Measurements from ENCODE around the gene RSPH4A.
"Not testable (repeated sequence)": the region's sequence is repeated elsewhere in the genome, so short reads cannot be mapped to it uniquely, and the experiment has no call there.

RSPH4A gene

DNA sequence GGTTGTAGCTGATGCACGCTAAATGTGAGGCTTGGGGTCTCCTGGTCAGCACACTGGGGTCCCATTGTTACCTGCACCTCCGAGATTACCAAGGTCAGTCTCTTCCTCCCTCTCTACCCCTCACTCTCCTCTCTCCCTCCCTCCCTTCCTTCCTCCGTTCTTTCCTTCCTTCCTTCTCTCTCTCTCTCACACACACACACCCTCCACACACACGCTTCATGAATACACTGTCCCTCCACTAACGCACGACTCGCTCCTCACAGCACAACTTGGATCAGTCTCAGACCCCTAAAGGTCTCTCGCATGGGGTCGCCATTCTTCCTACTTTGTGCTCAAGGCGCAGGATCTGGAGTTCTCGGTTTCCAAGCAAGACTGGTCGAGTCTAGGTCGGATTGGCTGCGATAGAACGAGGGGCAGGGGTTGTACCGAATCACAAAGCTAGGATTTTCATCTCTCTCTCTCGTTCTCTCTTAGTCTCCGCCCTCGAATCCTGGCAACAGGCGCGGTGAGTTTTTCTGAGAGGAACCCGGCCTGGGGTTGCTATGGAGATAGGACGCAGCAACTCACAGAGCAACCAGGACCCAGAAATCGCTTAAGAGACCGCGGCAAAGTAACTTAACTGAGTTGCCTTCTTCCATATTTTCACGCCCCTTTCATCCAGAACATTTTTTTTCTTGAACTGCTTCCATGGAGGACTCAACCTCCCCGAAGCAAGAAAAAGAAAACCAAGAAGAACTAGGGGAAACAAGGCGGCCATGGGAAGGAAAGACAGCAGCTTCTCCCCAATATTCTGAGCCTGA lies at the start of gene RSPH4A:
Gene RSPH4A (plus strand): TSS at position 543 of the 800 bp plus-strand sequence. CDS start 145 bp downstream, at position 688.
- DNase-seq (ENCODE audit: low read depth) = peak; percentile 97

DNA sequence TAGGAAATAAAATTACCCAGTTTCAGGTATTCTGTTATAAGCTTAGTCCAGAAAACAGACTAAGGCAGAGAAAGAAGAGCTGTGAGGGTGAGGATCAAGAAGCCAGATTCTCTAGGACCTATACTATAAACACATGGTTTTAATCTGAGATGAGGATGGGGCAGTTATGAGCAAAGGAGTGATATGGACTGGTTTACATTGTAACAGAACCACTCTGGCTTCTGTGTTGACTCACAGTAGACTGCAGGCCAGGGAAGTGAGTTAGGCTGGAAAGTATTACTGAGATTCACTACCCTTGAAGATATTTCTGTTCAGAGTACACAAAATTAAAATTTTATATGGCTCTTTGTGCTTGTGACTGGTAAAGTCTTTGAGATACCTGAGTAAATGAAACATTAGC lies 48.2 kb upstream of the RSPH4A start:
- no peak for DNase-seq (ENCODE audit: low read depth)

DNA sequence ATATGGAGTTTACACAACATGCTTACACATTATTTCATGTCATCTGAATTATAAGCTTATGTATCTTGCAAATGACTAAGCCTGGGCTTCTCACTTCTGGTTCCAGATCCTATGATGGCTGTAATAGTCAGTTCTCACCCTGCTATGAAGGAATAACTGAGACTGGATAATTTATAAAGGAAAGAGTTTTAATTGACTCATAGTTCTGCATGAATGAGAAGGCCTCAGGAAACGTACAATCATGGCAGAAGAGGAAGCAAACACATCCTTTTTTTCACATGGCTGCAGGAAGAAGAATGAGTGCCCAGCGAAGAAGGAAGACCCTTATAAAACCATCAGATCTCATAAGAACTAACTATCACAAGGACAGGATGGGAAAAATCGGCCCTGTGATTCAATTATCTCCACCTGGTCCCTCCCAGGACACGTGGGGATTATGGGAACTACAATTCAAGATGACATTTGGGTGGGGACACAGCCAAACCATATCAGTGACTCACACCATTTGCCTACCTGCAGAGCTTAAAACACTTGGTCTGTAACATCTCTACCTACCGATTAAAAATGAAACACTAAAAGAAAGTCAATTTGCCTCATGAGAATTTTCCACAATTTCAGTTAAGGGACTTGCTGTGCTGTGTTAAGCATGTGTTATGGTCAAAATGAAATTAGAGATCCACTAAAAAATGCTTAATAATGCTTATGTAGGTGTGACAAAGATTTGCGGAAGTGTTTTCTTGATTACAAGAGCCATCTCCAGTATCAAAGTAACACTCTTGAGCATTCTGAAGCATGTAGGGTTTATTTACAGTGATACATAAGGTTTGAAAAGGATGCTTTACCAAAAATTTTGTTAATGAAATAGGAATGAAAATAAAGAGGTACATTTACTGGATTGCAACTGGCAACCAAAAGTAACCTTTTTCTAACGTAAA lies 47.2 kb upstream of the RSPH4A start:
- DNase-seq (ENCODE audit: low read depth) = no peak

DNA sequence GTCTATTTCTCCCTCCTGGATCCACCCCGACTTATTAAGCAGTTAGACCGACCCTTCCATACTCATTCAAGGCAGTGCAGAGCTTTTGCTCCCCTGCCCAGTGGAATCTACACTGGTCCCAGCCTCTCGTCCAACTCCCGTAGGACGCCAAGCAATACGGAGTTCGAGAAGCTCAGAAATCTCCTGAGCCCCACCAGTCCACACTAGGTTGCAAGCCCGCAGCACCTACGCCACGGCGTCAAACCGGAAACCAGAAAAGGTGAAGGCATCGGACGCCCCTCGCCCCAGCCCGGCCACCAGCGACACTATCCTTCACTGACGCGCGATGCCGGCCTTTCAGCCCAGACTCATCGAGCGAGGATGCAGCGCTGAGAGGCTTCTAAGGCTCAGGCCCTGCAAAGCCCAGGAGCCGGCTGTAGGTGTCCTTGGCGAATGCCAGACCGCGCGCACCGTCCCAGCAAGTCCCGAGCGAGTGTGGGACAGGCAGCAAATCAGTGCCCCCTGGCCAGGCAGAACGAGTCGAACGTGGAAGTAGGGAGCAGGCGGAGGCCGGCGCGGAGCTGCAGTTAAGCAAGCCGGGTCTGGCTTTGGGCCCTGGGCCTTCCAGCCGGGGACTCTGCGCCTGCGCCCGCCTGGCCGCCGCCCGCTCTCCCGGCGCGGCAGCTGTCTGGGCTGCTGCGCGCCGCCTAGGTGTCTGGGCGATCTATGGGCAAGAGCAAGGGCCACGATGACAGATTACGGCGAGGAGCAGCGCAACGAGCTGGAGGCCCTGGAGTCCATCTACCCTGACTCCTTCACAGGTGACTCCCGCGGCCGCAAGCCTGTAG lies 45.2 kb upstream of the RSPH4A start, which contains the start of gene RWDD1:
Gene RWDD1 (plus strand): TSS at position 649 of the 827 bp plus-strand sequence. CDS start 79 bp downstream, at position 728.
- peak; percentile 99 for DNase-seq (ENCODE audit: low read depth)

DNA sequence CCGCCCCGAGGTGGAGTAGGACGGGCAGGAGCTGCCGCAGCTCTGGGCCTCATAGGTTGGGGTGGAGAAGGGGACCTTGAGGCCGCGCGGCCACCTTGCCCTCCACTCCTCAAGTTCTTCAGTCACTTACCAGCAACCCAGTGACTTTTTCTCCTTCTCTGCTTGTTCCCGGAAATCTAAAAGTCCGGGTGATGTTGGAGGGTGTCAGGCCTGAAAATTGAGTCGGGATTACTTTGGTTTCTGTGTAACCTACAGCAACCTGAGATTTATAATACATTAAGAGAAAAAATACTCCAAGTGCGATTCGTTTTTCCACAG lies 44.6 kb upstream of the RSPH4A start:
- no peak for DNase-seq (ENCODE audit: low read depth)

DNA sequence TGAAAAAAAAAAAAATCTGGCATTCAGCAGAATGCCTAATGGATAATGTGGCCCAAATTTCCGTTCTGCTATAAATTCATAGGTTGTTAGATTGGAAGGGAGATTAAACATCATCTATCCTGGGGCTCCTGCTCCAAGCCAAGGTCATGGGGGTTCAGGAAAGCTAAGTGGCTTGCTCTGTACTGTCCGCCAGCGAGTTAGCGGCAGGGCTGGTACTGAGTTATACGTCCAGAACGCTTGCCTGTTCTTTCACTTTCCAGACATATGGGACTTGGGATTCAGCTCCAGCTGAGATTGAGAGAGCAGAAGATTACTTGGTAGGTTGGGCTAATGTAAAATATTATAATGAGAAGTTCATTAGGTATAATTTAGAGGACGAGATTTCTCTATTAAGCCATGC lies 44.1 kb upstream of the RSPH4A start:
- peak; percentile 61 for DNase-seq (ENCODE audit: low read depth)

DNA sequence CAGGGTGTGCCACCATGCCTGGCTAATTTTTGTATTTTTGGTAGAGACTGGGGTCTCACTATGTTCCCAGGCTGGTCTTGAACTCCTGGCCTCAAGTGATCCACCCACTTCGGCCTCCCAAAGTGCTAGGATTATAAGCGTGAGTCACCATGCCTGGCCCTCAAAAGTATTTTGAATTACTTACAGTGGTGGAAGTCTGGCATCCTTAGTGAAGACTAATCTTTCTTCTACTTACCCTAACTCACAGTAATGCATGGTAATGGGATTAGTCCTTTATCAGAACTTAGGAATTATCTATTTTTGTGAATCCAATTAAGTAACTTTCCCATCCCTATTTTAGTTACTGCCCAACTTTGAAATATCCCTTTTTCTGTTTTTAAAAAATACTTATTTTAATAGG lies 41.1 kb upstream of the RSPH4A start:
- DNase-seq (ENCODE audit: low read depth) = no peak

DNA sequence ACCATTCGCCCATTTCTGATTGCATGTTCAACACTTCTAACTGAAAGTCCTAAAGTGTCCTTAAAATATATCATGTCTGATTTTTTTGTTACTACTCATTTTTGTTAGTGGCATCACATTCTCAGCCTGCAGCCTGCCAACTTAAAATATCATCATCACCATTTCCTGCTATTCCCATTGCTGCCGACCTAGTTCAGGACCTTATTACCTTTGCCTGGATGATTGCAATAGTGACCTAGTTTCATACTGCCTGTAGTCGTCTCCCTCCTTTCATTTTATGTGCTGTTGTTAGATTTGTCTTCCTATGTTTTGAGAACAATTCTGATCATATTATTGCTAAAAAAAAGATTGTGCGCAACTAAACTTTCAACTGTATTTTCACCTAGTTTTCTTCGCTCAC lies 38.8 kb upstream of the RSPH4A start:
- DNase-seq (ENCODE audit: low read depth) = no peak

DNA sequence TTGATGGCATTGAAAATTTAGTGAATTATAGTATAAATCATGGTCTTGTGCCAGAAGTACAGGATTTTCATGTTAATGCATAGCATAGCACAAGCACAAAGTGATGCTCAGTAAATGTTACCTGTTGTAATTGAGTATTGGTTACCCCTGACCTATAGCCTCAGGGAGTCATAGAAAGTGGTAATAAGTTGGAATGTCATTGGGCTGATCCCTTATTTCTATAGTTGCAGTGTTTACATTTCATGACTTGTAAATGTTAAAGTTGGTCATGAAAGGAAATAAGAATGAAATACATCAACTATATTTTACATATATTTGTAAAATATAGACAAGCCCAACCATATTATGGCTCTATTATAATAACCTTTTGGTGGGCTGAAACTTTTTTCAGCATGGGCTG lies 37.9 kb upstream of the RSPH4A start:
- DNase-seq (ENCODE audit: low read depth) = no peak

DNA sequence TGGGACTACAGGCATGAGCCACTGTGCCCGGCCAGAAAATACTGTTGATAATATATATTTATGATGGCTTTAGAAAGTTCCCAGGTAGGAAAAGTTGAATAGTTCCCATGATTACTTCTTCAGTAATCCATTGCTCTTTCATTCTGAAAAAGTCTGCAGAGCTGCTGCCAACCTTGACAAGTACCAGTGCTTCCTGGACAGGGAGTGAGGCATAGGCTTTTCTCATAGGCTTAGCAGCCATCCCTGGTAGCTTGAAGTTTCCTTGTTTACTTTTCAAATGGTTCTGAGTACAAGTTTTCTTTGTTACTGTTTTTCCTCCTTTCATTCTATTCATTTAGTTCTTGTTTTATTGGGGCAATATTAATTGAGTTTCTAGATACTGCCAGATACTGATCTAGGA lies 37.1 kb upstream of the RSPH4A start:
- no peak for DNase-seq (ENCODE audit: low read depth)

DNA sequence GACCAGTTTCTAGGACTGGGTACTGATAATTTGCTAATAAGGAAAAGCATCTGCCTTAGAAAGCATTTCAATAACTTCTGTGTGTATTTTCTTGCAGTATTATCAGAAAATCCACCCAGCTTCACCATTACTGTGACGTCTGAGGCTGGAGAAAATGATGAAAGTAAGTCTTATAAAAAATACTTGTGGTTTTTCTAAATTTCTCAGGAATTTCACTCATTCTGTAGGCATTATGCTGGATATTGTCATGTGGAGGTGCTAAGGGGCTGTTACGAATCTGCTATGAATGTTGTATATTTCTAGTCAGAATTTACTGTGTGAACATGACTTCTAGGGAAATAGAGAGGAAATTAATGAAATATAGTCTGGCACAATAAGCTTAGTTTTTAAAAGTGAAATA lies 36.1 kb upstream of the RSPH4A start:
- peak; percentile 50 for DNase-seq (ENCODE audit: low read depth)

DNA sequence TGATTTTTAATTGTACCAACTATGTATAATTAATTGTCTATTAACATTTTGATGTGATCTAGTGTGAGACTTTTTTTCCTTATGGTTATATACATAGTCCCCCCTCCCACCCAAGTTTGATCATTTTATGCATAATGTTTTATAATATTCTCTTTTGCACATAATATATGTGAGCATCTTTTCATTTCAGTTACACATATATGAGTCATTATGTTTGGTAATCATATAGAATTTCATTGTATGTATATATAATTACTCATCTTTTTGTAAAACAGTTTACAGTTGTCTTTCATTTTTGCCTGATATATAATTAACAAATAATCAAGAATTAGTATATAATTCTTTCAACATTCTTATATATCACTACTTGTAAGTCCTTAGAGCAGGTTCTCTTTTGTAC lies 30.0 kb upstream of the RSPH4A start:
- no peak for DNase-seq (ENCODE audit: low read depth)

DNA sequence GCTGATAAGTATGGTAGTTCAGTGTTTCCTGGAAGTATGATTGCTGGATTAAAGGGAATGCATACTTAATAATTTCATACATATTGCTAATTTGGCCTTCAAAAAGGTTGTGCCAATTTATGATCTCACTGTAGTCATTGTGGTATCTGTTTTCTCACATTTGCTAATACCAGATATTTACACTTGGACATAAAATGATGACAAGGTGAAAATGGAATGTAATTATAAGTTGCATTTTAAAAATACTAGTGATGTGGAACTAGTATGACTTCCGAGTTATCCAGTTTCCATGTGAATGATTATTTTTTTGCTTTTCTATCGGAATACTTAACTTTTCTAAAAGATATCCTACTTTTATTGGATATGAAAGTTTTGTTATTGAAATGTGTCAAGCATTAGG lies 29.5 kb upstream of the RSPH4A start:
- DNase-seq (ENCODE audit: low read depth) = no peak

DNA sequence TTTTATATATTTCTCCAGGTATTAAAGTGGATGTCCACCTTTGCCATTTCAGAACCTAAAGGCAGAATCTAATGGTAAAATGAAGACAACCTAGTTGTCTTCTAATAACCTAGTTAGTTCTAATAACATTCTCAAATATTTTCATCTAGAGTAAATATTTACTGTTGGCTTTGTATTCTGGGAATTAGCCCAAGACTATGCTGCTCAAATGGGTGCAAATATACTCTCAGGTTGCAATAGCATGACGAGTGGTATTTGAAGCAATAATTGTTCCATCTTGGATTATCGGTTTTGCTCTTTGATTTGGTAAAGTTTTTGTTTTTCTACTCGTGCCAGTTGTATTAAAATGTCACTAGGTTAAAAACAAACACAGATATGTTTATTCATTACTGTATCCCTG lies 21.0 kb upstream of the RSPH4A start:
- DNase-seq (ENCODE audit: low read depth) = no peak

DNA sequence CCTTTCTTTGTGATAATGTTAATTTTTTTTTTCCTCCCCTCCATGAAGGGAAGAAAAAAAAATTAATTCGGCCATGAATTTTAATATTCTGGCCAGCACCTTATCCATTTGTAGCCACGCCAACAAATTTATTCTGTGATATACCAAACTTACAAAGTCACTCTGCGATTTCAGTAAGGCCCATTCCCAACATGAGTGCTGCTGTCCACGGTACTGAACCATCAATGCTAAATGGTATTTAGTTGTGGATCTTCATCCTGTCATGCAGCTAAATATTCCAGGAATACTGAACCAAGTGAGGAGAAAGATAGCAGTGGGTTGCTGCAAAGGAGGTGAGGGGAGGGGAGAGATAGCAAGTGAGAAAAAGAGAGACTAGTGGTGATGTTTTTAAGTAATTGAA lies 19.5 kb upstream of the RSPH4A start:
- peak; percentile 38 for DNase-seq (ENCODE audit: low read depth)

DNA sequence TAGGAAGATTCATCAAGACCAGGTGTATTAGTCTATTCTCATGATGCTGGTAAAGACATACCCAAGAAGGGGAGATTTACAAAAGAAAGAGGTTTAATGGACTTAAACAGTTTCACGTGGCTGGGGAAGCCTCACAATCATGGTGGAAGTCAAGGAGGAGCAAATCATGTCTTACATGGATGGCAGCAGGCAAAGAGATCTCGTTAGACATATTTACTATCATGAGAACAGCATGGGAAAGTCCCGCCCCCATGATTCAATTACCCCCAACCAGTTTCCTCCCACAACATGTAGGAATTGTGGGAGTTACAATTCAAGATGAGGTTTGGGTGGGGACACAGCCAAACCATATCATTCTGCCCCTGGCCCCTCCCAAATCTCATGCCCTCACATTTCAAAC lies 12.4 kb upstream of the RSPH4A start:
- DNase-seq (ENCODE audit: low read depth) = not testable (repeated sequence)

DNA sequence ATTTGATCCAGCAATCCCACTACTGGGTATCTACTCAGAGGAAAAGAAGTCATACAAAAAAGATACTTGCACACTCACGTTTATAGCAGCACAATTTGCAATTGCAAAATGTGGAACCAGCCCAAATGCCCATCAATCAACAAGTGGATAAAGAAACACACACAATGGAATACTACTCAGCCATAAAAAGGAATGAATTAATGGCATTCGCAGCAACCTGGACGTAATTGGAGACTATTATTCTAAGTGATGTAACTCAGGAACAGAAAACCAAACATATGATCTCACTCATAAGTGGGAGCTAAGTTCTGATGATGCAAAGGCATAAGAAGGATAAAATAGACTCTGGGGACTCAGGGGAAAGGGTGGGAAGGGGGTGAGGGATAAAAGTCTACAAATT lies 11.4 kb upstream of the RSPH4A start:
- not testable (repeated sequence) for DNase-seq (ENCODE audit: low read depth)

DNA sequence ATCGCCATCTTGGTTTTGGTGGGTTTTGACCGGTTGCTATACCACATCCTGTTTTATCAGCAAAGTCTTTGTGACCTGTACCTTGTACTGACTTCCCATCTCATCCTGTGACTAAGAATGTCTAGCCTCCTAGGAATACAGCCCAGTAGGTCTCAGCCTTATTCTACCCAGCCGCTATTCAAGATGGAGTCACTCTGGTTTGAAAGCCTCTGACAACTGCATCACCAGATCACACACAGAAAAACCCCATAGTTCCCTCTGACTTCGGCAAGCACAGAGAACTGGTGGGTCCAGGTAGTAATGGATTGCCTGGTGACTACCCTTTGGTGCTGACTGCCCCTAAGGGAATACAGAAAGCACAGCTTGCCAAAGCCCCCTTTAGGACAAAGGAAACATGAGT lies 10.3 kb upstream of the RSPH4A start:
- no peak for DNase-seq (ENCODE audit: low read depth)

DNA sequence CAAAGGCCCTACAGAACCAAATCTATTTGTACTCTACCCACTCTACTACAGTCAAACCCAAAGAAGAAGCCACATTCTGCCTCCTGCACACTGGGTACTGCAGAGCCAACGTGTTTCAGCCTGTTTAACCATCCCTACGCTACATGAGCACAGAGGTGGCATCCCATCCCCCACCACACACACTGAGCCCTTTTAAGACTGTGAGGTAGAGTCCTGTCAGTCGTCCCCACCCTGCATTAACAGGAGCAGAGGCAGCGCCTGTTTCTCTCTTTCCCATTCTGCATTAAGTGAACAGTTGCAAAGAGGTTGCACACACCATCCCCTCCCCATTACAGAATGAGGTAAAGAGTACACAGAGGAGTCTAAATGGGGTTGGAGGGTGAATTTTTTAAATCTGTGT lies 5.2 kb upstream of the RSPH4A start:
- no peak for DNase-seq (ENCODE audit: low read depth)

DNA sequence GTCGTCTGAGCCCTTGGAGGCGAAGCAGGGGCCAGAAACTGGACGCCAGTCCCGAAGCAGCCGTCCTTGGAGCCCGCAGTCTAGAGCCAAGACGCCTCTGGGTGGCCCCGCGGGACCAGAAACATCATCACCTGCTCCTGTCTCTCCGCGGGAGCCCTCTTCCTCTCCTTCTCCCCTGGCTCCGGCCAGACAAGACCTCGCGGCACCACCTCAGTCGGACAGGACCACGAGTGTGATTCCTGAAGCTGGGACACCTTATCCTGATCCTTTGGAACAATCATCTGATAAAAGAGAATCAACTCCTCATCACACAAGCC lies 416 bp downstream of the RSPH4A start:
- peak; percentile 38 for DNase-seq (ENCODE audit: low read depth)

DNA sequence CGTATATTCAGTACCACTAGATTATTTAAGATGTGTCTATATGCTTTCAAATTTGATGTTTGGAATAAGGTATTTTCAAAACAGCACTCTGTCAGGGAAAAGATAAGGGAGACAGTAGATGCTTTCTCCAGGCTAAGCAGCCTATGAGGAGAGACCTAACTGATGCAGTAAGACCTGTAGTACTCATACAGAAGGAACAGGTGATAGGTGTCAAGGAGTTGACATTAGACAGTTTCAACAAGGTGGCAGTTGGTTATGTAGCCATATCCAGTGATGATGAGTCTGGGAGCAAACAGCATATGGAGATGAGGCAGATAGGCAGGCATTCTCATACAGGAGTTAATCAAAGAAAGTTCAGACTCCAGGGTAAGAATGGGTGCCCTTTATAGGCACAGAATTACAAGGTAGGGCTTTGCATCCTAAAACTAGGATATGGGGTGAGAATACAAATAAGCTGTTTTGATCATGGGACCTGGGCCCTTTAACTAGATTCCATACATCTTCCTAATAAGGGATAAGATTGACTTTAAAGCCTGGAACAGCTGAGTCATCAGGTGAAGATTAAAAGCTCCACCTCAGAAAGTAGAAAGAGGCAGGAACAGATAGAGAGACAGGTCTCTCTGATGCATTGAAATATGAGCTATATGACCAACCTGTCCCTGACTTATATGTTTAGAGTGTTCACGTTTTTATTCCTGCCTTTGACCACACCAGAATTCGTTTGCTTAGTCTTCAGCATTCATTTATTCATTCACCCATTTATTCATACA lies 7.9 kb downstream of the RSPH4A start:
- DNase-seq (ENCODE audit: low read depth) = no peak

DNA sequence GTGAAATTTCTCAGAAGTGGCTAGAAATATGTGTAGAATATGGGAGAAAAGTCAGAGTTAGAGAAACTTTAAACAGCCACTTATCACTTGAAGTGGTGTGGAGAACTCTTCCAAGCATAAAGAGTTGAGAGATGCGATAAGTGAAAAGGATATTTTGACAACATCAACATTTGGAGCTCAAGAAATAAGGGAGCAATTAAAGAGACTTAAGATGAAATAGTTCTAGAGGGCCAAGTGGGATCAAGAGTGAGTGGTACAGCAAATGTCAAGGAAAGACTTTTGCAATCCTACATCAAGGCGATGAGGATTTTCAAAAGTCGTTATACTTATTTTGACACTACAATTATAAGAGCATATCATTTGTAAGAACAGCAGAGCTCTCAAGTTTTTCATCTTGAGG lies 9.6 kb downstream of the RSPH4A start:
- DNase-seq (ENCODE audit: low read depth) = no peak

All from ELR (cell line).